ENCODE measurements around the gene SRGAP3.

The SRGAP3 gene

GRCh38 chr3:9080163-9080562 lies 169.3 kb downstream of the SRGAP3 start:
- no peak for DNase-seq (ENCODE audit: low read depth)

- DNase-seq (ENCODE audit: low read depth): no peak
Measured at GRCh38 chr3:9079676-9080075, 169.8 kb downstream of the SRGAP3 start.

- DNase-seq (ENCODE audit: low read depth): no peak
Measured at GRCh38 chr3:9078561-9079240, 170.7 kb downstream of the SRGAP3 start.

- DNase-seq (ENCODE audit: low read depth): no peak
Measured at GRCh38 chr3:9077029-9077428, 172.4 kb downstream of the SRGAP3 start.

- DNase-seq (ENCODE audit: low read depth): no peak
Measured at GRCh38 chr3:9075762-9076161, 173.7 kb downstream of the SRGAP3 start.

GRCh38 chr3:9074079-9074478 lies 175.4 kb downstream of the SRGAP3 start:
- DNase-seq (ENCODE audit: low read depth): no peak

- no peak for DNase-seq (ENCODE audit: low read depth)
Measured at GRCh38 chr3:9072667-9073009, 176.8 kb downstream of the SRGAP3 start.

- DNase-seq (ENCODE audit: low read depth): no peak
Measured at GRCh38 chr3:9071936-9072666, 177.3 kb downstream of the SRGAP3 start.

- no peak for DNase-seq (ENCODE audit: low read depth)
Measured at GRCh38 chr3:9070961-9071360, 178.5 kb downstream of the SRGAP3 start.

GRCh38 chr3:9069971-9070370 lies 179.5 kb downstream of the SRGAP3 start:
- no peak for DNase-seq (ENCODE audit: low read depth)

GRCh38 chr3:9068051-9068450 lies 181.4 kb downstream of the SRGAP3 start:
- no peak for DNase-seq (ENCODE audit: low read depth)

GRCh38 chr3:9067352-9067975 lies 182.0 kb downstream of the SRGAP3 start:
- no peak for DNase-seq (ENCODE audit: low read depth)

GRCh38 chr3:9066775-9067174 lies 182.7 kb downstream of the SRGAP3 start:
- no peak for DNase-seq (ENCODE audit: low read depth)

GRCh38 chr3:9066141-9066540 lies 183.3 kb downstream of the SRGAP3 start:
- no peak for DNase-seq (ENCODE audit: low read depth)

GRCh38 chr3:9064850-9065249 lies 184.6 kb downstream of the SRGAP3 start:
- no peak for DNase-seq (ENCODE audit: low read depth)

- no peak for DNase-seq (ENCODE audit: low read depth)
Measured at GRCh38 chr3:9064251-9064650, 185.2 kb downstream of the SRGAP3 start.

- DNase-seq (ENCODE audit: low read depth): no peak
Measured at GRCh38 chr3:9062570-9062969, 186.9 kb downstream of the SRGAP3 start.

- DNase-seq (ENCODE audit: low read depth): no peak
Measured at GRCh38 chr3:9061634-9062033, 187.8 kb downstream of the SRGAP3 start.

GRCh38 chr3:9059489-9060400 lies 189.7 kb downstream of the SRGAP3 start:
- no peak for DNase-seq (ENCODE audit: low read depth)

GRCh38 chr3:9056581-9056980 lies 192.9 kb downstream of the SRGAP3 start:
- no peak for DNase-seq (ENCODE audit: low read depth)

- no peak for DNase-seq (ENCODE audit: low read depth)
Measured at GRCh38 chr3:9047452-9048346, 201.7 kb downstream of the SRGAP3 start.

Data from HS-5 (cell line).